HL-60/S4 treated with phorbol 12-myristate 13-acetate at 8.2 ng/mL for 4 days and 3 days (cell line): Measurements from ENCODE around the gene DIDO1.

ENCODE experiments used
- in situ Hi-C: fragments of 300-500 bp; cut with MboI; formaldehyde crosslinking; loops from 2 replicates; pipeline ENCODE4 v1.15.0; 2022; ENCODE audit warnings: low sequenced_read_pairs

The DIDO1 gene

GRCh38 chr20:62913043-62913630 lies 13.2 kb downstream of the DIDO1 start:
- in situ Hi-C loops = no loop called here

- in situ Hi-C loops = no loop called here
Observed at GRCh38 chr20:62911701-62912280, 14.5 kb downstream of the DIDO1 start.

GRCh38 chr20:62910777-62911497 lies 15.4 kb downstream of the DIDO1 start:
- in situ Hi-C loops = no loop called here

- in situ Hi-C loops = no loop called here
Observed at GRCh38 chr20:62910217-62910766, 16.0 kb downstream of the DIDO1 start.

- in situ Hi-C loops = no loop called here
Observed at GRCh38 chr20:62908971-62909791, 17.1 kb downstream of the DIDO1 start.

- in situ Hi-C loops = no loop called here
Observed at GRCh38 chr20:62907384-62908317, 18.7 kb downstream of the DIDO1 start.

- in situ Hi-C loops = no loop called here
Observed at GRCh38 chr20:62906647-62907375, 19.5 kb downstream of the DIDO1 start.

- in situ Hi-C loops = no loop called here
Observed at GRCh38 chr20:62906209-62906608, 20.1 kb downstream of the DIDO1 start.

- in situ Hi-C loops = no loop called here
Observed at GRCh38 chr20:62905536-62906117, 20.7 kb downstream of the DIDO1 start.

GRCh38 chr20:62902926-62903615 lies 23.2 kb downstream of the DIDO1 start:
- in situ Hi-C loops = no loop called here

GRCh38 chr20:62901891-62902290 lies 24.4 kb downstream of the DIDO1 start:
- in situ Hi-C loops = no loop called here

GRCh38 chr20:62900692-62901584 lies 25.4 kb downstream of the DIDO1 start:
- in situ Hi-C loops = no loop called here

GRCh38 chr20:62900052-62900691 lies 26.1 kb downstream of the DIDO1 start:
- in situ Hi-C loops = no loop called here

- in situ Hi-C loops = no loop called here
Observed at GRCh38 chr20:62899633-62900051, 26.7 kb downstream of the DIDO1 start.

- in situ Hi-C loops = no loop called here
Observed at GRCh38 chr20:62898970-62899632, 27.2 kb downstream of the DIDO1 start.
